Ishikawa (cell line): Measurements from ENCODE around the gene TRAFD1.

Experiments
- CEBPB ChIP-seq: IDR thresholded peaks from 2 replicates; pipeline ENCODE4 v1.6.1; 2012
- CREB1 ChIP-seq: IDR thresholded peaks from 2 replicates; pipeline ENCODE4 v1.6.1; 2012; ENCODE audit warnings: low read depth
- EGR1 ChIP-seq: IDR thresholded peaks from 2 replicates; pipeline ENCODE4 v1.6.1; 2012
- EP300 ChIP-seq: IDR thresholded peaks from 2 replicates; pipeline ENCODE4 v1.6.1; 2012; ENCODE audit warnings: borderline replicate concordance
- FOXM1 ChIP-seq: IDR thresholded peaks from 2 replicates; pipeline ENCODE4 v1.6.1; 2012; ENCODE audit warnings: low read depth, borderline replicate concordance
- MAX ChIP-seq: IDR thresholded peaks from 2 replicates; pipeline ENCODE4 v1.6.1; 2012
- NFIC ChIP-seq: IDR thresholded peaks from 2 replicates; pipeline ENCODE4 v1.6.1; 2012
- RAD21 ChIP-seq: IDR thresholded peaks from 2 replicates; pipeline ENCODE4 v1.6.1; 2012; ENCODE audit warnings: low read depth
- REST ChIP-seq: IDR thresholded peaks from 2 replicates; pipeline ENCODE4 v1.6.1; 2012; ENCODE audit warnings: low read depth, mild to moderate bottlenecking
- TAF1 ChIP-seq: IDR thresholded peaks from 2 replicates; pipeline ENCODE4 v1.6.1; 2012; ENCODE audit warnings: low read depth, mild to moderate bottlenecking
- TCF12 ChIP-seq: IDR thresholded peaks from 2 replicates; pipeline ENCODE4 v1.6.1; 2012; ENCODE audit warnings: low read depth
- TEAD4 ChIP-seq: IDR thresholded peaks from 2 replicates; pipeline ENCODE4 v1.6.1; 2012
- USF1 ChIP-seq: IDR thresholded peaks from 2 replicates; pipeline ENCODE4 v1.6.1; 2012
- YY1 ChIP-seq: IDR thresholded peaks from 2 replicates; pipeline ENCODE4 v1.6.1; 2012; ENCODE audit warnings: low read depth
- ZBTB7A ChIP-seq: IDR thresholded peaks from 2 replicates; pipeline ENCODE4 v1.6.1; 2012; ENCODE audit warnings: low read depth

Gene TRAFD1

GRCh38 chr12:112140728-112141127 lies 15.4 kb downstream of the TRAFD1 start:
- TF ChIP-seq MAX, result no peak
- TF ChIP-seq RAD21, result no peak
- TF ChIP-seq CREB1, result no peak
- TF ChIP-seq YY1, result no peak
- TF ChIP-seq FOXM1, result no peak
- no peak for TF ChIP-seq TAF1
- no peak for TF ChIP-seq REST
- TF ChIP-seq NFIC, result no peak
- no peak for TF ChIP-seq EGR1
- no peak for TF ChIP-seq USF1
- TF ChIP-seq EP300, result no peak

GRCh38 chr12:112146123-112146522 lies 20.8 kb downstream of the TRAFD1 start:
- TF ChIP-seq CREB1, result no peak
- no peak for TF ChIP-seq REST
- no peak for TF ChIP-seq RAD21
- no peak for TF ChIP-seq CEBPB
- TF ChIP-seq TEAD4, result no peak
- no peak for TF ChIP-seq TCF12
- TF ChIP-seq NFIC, result no peak
- TF ChIP-seq MAX, result no peak
- TF ChIP-seq EGR1, result no peak
- no peak for TF ChIP-seq ZBTB7A
- no peak for TF ChIP-seq FOXM1
- TF ChIP-seq EP300, result no peak
- no peak for TF ChIP-seq TAF1
- no peak for TF ChIP-seq YY1
- no peak for TF ChIP-seq USF1

GRCh38 chr12:112148031-112148513 lies 22.7 kb downstream of the TRAFD1 start:
- TF ChIP-seq MAX (no peak), TCF12 (no peak), TEAD4 (peak; percentile 78), NFIC (peak; percentile 88)

- TF ChIP-seq YY1 (no peak), RAD21 (peak; percentile 11; the same call in 1 of the 2 replicates), ZBTB7A (no peak), USF1 (peak; percentile 73), EGR1 (no peak), MAX (peak; percentile 68), REST (no peak), EP300 (no peak; the same call in 1 of the 2 replicates), CREB1 (no peak), TEAD4 (peak; percentile 41), CEBPB (no peak), NFIC (peak; percentile 54), TAF1 (no peak), TCF12 (peak; percentile 71)
Measured at GRCh38 chr12:112149596-112149995, 24.2 kb downstream of the TRAFD1 start.
